Measurements from ENCODE around the gene LMNB1.
"Not testable (repeated sequence)": the region's sequence is repeated elsewhere in the genome, so short reads cannot be mapped to it uniquely, and the experiment has no call there.

Gene LMNB1

GRCh38 chr5:126846344-126846743 lies 69.4 kb downstream of the LMNB1 start:
- DNase-seq (ENCODE audit: low read depth in 1 of 2, low spot score in 1 of 2) = peak in 1 of 2 experiments; percentile 41
- no peak for TF ChIP-seq JUND (IDR thresholded peaks at IDR 0.05; ENCODE audit: low read depth)
- in situ Hi-C loops (cut with HindIII; ENCODE audit: low pct_unique_long_range_greater_than_20kb, low sequenced_read_pairs) = no loop called here

- in situ Hi-C loops (cut with HindIII; ENCODE audit: low pct_unique_long_range_greater_than_20kb, low sequenced_read_pairs) = no loop called here
- no peak for TF ChIP-seq JUND (IDR thresholded peaks at IDR 0.05; ENCODE audit: low read depth)
- peak in 1 of 2 experiments; percentile 43 for DNase-seq (ENCODE audit: low read depth in 1 of 2, low spot score in 1 of 2)
Observed at GRCh38 chr5:126846744-126847455, 70.0 kb downstream of the LMNB1 start.

- TF ChIP-seq JUND (IDR thresholded peaks at IDR 0.05; ENCODE audit: low read depth) = no peak
- in situ Hi-C loops (cut with HindIII; ENCODE audit: low pct_unique_long_range_greater_than_20kb, low sequenced_read_pairs) = no loop called here
- no peak for DNase-seq (ENCODE audit: low read depth in 1 of 2, low spot score in 1 of 2)
Observed at GRCh38 chr5:126847456-126847820, 70.5 kb downstream of the LMNB1 start.

GRCh38 chr5:126847826-126848251 lies 70.9 kb downstream of the LMNB1 start:
- TF ChIP-seq JUND (IDR thresholded peaks at IDR 0.05; ENCODE audit: low read depth) = no peak
- DNase-seq (ENCODE audit: low read depth in 1 of 2, low spot score in 1 of 2) = no peak
- in situ Hi-C loops (cut with HindIII; ENCODE audit: low pct_unique_long_range_greater_than_20kb, low sequenced_read_pairs) = no loop called here

- no peak for TF ChIP-seq JUND (IDR thresholded peaks at IDR 0.05; ENCODE audit: low read depth)
- no peak for DNase-seq (ENCODE audit: low read depth in 1 of 2, low spot score in 1 of 2)
- in situ Hi-C loops (cut with HindIII; ENCODE audit: low pct_unique_long_range_greater_than_20kb, low sequenced_read_pairs) = no loop called here
Observed at GRCh38 chr5:126848253-126848652, 71.3 kb downstream of the LMNB1 start.

- in situ Hi-C loops (cut with HindIII; ENCODE audit: low pct_unique_long_range_greater_than_20kb, low sequenced_read_pairs) = no loop called here
- DNase-seq (ENCODE audit: low read depth in 1 of 2, low spot score in 1 of 2) = no peak
- no peak for TF ChIP-seq JUND (IDR thresholded peaks at IDR 0.05; ENCODE audit: low read depth)
Observed at GRCh38 chr5:126849101-126849678, 72.3 kb downstream of the LMNB1 start.

- DNase-seq (ENCODE audit: low read depth in 1 of 2, low spot score in 1 of 2) = no peak
- in situ Hi-C loops (cut with HindIII; ENCODE audit: low pct_unique_long_range_greater_than_20kb, low sequenced_read_pairs) = no loop called here
- TF ChIP-seq JUND (IDR thresholded peaks at IDR 0.05; ENCODE audit: low read depth) = no peak
Observed at GRCh38 chr5:126851501-126852011, 74.6 kb downstream of the LMNB1 start.

GRCh38 chr5:126852091-126852571 lies 75.2 kb downstream of the LMNB1 start:
- in situ Hi-C loops (cut with HindIII; ENCODE audit: low pct_unique_long_range_greater_than_20kb, low sequenced_read_pairs) = no loop called here
- DNase-seq (ENCODE audit: low read depth in 1 of 2, low spot score in 1 of 2) = no peak
- no peak for TF ChIP-seq JUND (IDR thresholded peaks at IDR 0.05; ENCODE audit: low read depth)

- no peak for DNase-seq (ENCODE audit: low read depth in 1 of 2, low spot score in 1 of 2)
- in situ Hi-C loops (cut with HindIII; ENCODE audit: low pct_unique_long_range_greater_than_20kb, low sequenced_read_pairs) = no loop called here
- TF ChIP-seq JUND (IDR thresholded peaks at IDR 0.05; ENCODE audit: low read depth) = no peak
Observed at GRCh38 chr5:126852841-126853271, 75.9 kb downstream of the LMNB1 start.

GRCh38 chr5:126853541-126854307 lies 76.8 kb downstream of the LMNB1 start:
- DNase-seq (ENCODE audit: low read depth in 1 of 2, low spot score in 1 of 2); in situ Hi-C loops (cut with HindIII; ENCODE audit: low pct_unique_long_range_greater_than_20kb, low sequenced_read_pairs): not testable (repeated sequence)

- DNase-seq (ENCODE audit: low read depth in 1 of 2, low spot score in 1 of 2) = no peak
- no peak for TF ChIP-seq JUND (IDR thresholded peaks at IDR 0.05; ENCODE audit: low read depth)
- in situ Hi-C loops (cut with HindIII; ENCODE audit: low pct_unique_long_range_greater_than_20kb, low sequenced_read_pairs) = no loop called here
Observed at GRCh38 chr5:126854526-126855110, 77.7 kb downstream of the LMNB1 start.

GRCh38 chr5:126855266-126855665 lies 78.3 kb downstream of the LMNB1 start:
- in situ Hi-C loops (cut with HindIII; ENCODE audit: low pct_unique_long_range_greater_than_20kb, low sequenced_read_pairs) = no loop called here
- TF ChIP-seq JUND (IDR thresholded peaks at IDR 0.05; ENCODE audit: low read depth) = no peak
- no peak for DNase-seq (ENCODE audit: low read depth in 1 of 2, low spot score in 1 of 2)
